NCI-H1694 (cell line): ENCODE results near the gene MED29.

Experiments used
- DNase-seq: peaks from one replicate; lab custom pipeline; 2025; lab: John Stamatoyannopoulos, UW

Gene MED29

GRCh38 chr19:39398297-39398864 is 7.2 kb downstream of the MED29 start:
- DNase-seq = no peak

GRCh38 chr19:39399668-39400050 is 8.5 kb downstream of the MED29 start:
- DNase-seq = no peak

GRCh38 chr19:39400061-39400460 is 8.9 kb downstream of the MED29 start:
- no peak for DNase-seq

- no peak for DNase-seq
Observed at GRCh38 chr19:39401070-39401548, 9.9 kb downstream of the MED29 start.

DNA sequence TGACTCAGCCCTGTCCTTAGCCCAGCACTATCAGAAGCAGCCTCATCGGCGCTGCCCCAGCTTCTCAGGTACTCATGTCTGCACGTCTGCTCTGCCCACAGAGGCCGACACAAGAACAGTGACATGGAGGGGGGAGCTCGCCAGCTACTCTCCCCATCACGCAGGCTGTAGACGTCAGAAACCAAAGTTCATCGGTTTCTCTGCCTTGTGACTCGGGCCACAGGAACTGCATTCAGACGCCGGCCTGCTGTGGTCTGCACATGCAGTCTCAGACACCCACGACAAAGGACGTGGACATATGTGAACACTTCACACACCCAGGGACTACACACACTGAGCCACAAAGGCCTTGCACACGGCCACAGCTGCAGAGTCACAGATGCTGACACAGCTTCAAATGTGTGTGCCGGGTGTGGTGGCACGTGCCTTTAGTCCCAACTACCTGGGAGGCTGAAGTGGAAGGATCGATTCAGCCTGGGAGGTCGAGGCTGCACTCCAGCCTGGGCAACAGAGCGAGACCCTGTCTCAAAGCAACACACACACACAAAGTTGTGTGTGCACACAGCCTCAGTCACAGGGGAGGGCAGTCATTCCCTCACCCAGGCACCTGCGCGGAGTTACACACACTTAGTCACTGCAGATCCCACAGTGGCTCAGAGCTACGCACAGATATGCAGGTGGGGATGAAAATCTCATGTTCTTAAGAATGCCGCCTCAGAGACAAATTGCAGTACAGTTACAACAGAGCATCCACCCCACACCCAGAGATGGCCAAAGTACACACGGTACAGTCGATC is 10.6 kb downstream of the MED29 start:
- no peak for DNase-seq

GRCh38 chr19:39402346-39403300 is 11.4 kb downstream of the MED29 start:
- DNase-seq = peak; percentile 33

DNA sequence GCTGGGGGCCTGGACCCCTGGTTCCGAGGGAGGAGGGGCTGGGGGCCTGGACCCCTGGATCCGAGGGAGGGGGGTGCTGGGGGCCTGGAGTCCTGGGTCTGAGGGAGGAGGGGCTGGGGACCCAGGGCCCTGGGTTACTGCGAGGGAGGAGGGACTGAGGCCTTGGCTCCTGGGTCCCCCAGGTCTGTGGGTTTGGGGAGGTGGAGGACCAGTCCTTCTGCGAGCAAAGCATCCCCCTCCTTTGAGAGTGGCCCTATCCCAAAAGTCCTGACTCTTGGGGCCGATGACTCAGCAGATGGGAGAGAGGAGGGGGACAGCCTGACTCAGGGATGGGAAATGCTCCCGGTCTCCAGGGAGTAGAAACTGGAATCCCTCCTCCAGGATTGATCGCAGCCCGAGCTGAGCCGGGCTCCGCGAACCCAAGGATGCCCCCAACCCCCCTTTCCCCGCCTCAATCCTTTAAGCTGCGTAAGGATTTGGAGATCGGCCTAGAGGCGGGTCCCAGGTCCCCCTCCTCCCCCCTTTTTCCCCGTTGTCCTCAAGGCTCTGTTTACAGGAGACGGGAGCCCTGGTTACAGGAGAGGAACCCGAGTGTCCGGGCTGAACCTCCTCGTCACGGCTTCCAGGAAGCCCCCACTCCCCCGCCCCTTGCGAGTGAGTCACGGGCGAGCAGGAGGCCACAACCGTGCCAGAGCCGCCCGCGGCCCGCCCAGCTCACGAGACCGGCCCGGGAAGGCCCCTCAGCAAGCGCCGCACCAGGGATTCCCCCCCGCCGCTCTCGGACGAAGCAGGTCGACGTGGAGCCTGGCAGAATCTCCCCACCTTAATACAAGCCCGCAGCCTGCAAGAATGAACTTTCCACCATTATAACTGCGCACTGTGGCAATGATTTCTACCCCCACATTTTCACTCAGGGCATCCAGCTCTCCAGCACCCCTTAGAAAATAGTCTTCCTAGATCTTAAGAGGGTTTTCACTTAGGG is 12.4 kb downstream of the MED29 start:
- DNase-seq = no peak

GRCh38 chr19:39405261-39405957 is 14.2 kb downstream of the MED29 start:
- no peak for DNase-seq

DNA sequence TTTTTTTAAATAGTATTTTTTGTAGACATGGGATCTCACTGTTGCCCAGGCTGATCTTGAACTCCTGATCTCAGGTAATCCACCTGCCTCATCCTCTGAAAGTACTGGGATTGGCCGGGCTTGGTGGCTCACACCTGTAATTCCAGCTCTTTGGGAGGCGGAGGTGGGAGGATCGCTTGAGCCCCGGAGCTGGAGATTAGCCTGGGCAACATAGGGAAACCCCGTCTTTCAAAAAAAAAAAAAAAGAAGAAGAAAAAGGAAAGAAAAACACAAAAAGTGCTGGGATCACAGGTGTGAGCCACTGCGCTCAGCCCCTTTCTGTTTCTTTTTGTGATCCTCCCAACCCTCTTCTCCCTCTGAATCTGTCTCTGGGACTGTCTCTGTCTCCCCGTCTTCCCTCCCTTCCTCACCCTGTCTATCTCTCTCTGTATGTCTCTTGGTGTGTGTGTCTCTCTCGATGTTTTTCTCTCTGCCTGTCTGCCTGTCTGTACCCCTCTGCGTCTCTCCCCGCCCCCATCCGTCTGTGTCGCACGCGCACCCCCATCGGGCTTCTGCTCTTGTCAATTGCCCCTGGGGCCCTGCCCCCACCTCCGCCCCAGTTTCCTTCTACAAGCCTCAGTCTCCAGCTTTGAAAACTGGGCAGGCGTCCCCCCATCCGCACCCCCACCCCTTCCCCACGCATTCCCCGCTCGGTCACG is 14.9 kb downstream of the MED29 start:
- no peak for DNase-seq

- DNase-seq = peak; percentile 37
Observed at GRCh38 chr19:39406656-39407409, 15.7 kb downstream of the MED29 start, which contains the start of gene ZFP36. ZFP36 (plus strand) TSS chr19:39406847; CDS start chr19:39406905, 58 bp downstream.

GRCh38 chr19:39407410-39407659 is 16.2 kb downstream of the MED29 start:
- DNase-seq = no peak

GRCh38 chr19:39407660-39408391 is 16.6 kb downstream of the MED29 start:
- no peak for DNase-seq

DNA sequence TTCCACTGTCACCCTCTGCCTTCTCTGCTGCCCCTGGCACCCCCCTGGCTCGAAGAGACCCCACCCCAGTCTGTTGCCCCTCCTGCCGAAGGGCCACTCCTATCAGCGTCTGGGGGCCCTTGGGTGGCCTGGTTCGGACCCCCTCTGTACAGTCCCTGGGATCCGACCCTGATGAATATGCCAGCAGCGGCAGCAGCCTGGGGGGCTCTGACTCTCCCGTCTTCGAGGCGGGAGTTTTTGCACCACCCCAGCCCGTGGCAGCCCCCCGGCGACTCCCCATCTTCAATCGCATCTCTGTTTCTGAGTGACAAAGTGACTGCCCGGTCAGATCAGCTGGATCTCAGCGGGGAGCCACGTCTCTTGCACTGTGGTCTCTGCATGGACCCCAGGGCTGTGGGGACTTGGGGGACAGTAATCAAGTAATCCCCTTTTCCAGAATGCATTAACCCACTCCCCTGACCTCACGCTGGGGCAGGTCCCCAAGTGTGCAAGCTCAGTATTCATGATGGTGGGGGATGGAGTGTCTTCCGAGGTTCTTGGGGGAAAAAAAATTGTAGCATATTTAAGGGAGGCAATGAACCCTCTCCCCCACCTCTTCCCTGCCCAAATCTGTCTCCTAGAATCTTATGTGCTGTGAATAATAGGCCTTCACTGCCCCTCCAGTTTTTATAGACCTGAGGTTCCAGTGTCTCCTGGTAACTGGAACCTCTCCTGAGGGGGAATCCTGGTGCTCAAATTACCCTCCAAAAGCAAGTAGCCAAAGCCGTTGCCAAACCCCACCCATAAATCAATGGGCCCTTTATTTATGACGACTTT is 17.4 kb downstream of the MED29 start:
- no peak for DNase-seq

DNA sequence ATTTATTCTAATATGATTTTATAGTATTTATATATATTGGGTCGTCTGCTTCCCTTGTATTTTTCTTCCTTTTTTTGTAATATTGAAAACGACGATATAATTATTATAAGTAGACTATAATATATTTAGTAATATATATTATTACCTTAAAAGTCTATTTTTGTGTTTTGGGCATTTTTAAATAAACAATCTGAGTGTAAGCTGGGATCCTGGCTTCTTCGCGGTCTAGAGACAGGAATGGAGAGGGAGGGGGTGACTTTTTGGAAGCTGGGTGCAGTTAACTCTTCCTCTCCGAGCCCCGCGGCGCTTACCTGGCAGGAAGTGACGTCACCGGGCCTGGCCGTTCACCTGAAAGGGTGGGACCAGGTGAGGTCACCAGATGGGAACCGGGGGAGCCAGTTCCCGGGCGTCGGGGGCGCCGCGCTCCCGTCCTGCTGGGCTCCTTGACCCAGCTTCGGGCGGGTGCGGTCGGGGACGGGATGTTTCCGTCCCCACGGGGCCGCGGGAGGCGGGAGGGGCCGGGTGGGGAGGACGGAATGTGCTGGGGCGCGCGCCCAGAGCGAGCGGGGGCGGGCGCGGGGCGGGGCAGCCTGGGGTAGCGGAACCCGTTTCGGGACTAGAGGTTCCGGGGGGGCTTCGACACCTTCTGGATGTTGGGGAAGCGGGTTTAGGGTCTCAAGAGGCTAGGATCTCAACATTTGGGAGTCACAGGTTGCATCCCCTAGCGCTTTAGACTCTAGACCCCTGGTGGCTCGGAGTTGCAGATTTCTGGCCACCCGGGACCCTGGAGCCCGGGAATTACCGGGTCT is 18.2 kb downstream of the MED29 start:
- DNase-seq = no peak

DNA sequence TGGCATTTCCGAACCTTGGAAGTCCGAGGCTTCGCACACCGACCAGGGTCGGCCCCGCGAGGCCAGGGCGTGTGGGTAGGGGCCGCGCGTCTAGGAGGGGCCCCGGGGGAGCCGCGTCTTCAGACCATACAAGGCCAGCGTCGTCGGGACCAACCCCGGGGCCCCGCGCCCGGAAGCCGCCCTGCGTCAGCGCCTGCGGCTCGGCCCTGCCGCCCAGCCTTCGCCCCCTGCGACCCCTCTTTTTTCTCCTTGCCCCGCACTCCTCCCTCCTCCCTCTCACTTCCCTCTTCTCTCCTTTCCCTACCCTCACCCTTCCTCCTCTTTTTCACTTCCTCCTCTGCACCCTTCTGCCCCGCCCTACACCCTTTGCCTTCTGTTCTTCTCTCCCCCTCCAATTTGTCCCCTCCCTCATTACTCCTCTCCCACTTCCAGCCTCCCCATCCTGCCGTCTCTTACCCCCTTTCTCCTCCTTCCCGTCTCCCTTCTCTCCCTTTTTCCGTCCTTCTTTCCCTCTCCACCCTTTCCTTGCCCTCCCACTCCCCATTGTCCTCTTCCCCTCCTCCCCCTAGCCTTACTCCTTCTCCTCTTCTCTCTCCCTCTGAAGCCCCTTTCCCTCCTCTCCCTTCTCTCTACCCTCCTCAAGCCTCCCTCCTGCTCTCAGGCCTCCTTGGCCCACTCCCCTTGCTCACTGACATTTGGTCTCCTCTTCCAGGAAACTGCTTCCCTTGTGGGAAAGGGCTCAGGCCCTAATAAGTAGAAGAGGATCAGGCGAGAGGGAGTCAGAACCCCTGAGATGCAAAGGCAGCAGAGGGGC is 19.0 kb downstream of the MED29 start:
- no peak for DNase-seq

DNA sequence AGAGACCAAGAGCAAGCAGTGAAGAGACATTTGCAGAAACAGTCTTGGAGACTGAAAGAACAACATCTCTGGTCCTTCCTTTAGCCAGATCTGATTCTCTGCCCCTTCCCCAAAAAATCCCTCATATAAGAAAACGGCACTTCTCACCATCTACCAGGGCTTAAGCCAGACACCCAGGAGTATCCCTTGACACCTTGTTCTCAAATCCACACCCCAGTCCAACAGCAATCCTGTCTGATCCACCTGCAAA is 19.6 kb downstream of the MED29 start:
- DNase-seq = no peak
